PC-3 (cell line): Measurements from ENCODE around the gene BACH2. TPM values are rescaled to one million over a fixed set of nuclear protein-coding genes. Genes with fewer than 3 reads are reported as not detected.

Source experiments
- ATAC-seq: fragments of 200-7000 bp; cut with Tn5 transposase; 2 replicates; pipeline ENCODE4 v1.9.1; 2020; ENCODE audit warnings: mild to moderate bottlenecking, moderate library complexity
- BruUV-seq: library from RNA; stranded (reverse); fragments of 400-500 nt; replicated peaks from 2 replicates; lab custom pipeline; 2021; lab: Mats Ljungman, UMichigan
- CTCF ChIA-PET: fragments of 300-600 bp; sonication (Branson Sonifier 250); formaldehyde crosslinking; loops from one replicate; lab custom pipeline; 2022; ENCODE audit warnings: antibody characterized with exemption; lab: Charles Lee
- POLR2A ChIA-PET: fragments of 300-600 bp; sonication (Branson Sonifier 250); formaldehyde crosslinking; loops from one replicate; lab custom pipeline; 2022; ENCODE audit warnings: antibody characterized with exemption; ENCODE audit not compliant: unreplicated experiment; lab: Charles Lee
- DNase-seq: peaks from one replicate; pipeline ENCODE4 v3.0.0-alpha.2; 2015
- H2AFZ ChIP-seq: fragments of 300-600 bp; sonication (generic); 2 replicates; pipeline ENCODE4 v1.6.0; 2016; ENCODE audit warnings: antibody characterized with exemption, low read length
- H3F3A ChIP-seq: fragments of 300-600 bp; sonication (generic); one replicate; pipeline ENCODE4 v1.6.0; 2017; ENCODE audit warnings: antibody characterized with exemption, low read length, control low read depth, mild to moderate bottlenecking; ENCODE audit not compliant: unreplicated experiment
- H3K27ac ChIP-seq: fragments of 300-600 bp; sonication (generic); 2 replicates; pipeline ENCODE4 v1.5.1; 2016; ENCODE audit warnings: mild to moderate bottlenecking, low read length
- H3K27me3 ChIP-seq: fragments of 300-600 bp; sonication (generic); 2 replicates; pipeline ENCODE4 v1.6.1; 2016; ENCODE audit warnings: low read length, mixed read lengths
- H3K36me3 ChIP-seq: fragments of 300-600 bp; sonication (generic); 2 replicates; pipeline ENCODE4 v1.6.1; 2016; ENCODE audit warnings: low read depth, mixed run types, low read length, mixed read lengths
- H3K4me1 ChIP-seq: fragments of 300-600 bp; sonication (generic); 2 replicates; pipeline ENCODE4 v1.5.1; 2016; ENCODE audit warnings: low read length; ENCODE audit not compliant: insufficient read depth
- H3K4me2 ChIP-seq: fragments of 300-600 bp; sonication (generic); 2 replicates; pipeline ENCODE4 v1.6.0; 2016; ENCODE audit warnings: low read length
- H3K4me3 ChIP-seq: fragments of 300-600 bp; sonication (generic); 2 replicates; pipeline ENCODE4 v1.5.1; 2016; ENCODE audit warnings: mild to moderate bottlenecking, low read length, mixed read lengths
- H3K79me2 ChIP-seq: fragments of 300-600 bp; sonication (generic); 2 replicates; pipeline ENCODE4 v1.6.1; 2017; ENCODE audit warnings: low read length, mixed read lengths
- H3K9ac ChIP-seq: fragments of 300-600 bp; sonication (generic); 2 replicates; pipeline ENCODE4 v1.6.0; 2016; ENCODE audit warnings: mild to moderate bottlenecking, low read length
- H3K9me2 ChIP-seq: fragments of 300-600 bp; sonication (generic); replicated peaks from 2 replicates; pipeline ENCODE4 v1.6.1; 2016; ENCODE audit warnings: mixed run types, low read length, mixed read lengths
- H3K9me3 ChIP-seq: fragments of 300-600 bp; sonication (generic); 2 replicates; pipeline ENCODE4 v1.6.1; 2016; ENCODE audit warnings: low read length, mixed read lengths
- H4K20me1 ChIP-seq: fragments of 300-600 bp; sonication (generic); 2 replicates; pipeline ENCODE4 v1.6.1; 2016; ENCODE audit warnings: low read length, mixed read lengths
- CTCF ChIP-seq: fragments of 300-600 bp; sonication (generic); conservative IDR thresholded peaks from 2 replicates; pipeline ENCODE4 v1.5.1; 2017; ENCODE audit warnings: antibody characterized with exemption, low read depth, mild to moderate bottlenecking, low read length
- EZH2 ChIP-seq: fragments of 300-600 bp; sonication (generic); IDR thresholded peaks from one replicate; pipeline ENCODE4 v1.6.1; 2017; ENCODE audit warnings: antibody characterized with exemption, mild to moderate bottlenecking, low read length; ENCODE audit not compliant: unreplicated experiment
- EZH2phosphoT487 ChIP-seq: fragments of 300-600 bp; sonication (generic); IDR thresholded peaks from 2 replicates; pipeline ENCODE4 v1.6.1; 2018; ENCODE audit warnings: mild to moderate bottlenecking, antibody characterized with exemption, low read length, borderline replicate concordance
- intact Hi-C: fragments of 100-400 bp; cut with micrococcal nuclease; formaldehyde crosslinking; loops from 2 replicates; pipeline ENCODE4 v1.9.0; 2023
- total RNA-seq: library from RNA; depleted of rRNA; stranded (reverse); fragments of >200 nt; gene quantifications from 2 replicates; pipeline ENCODE4 v1.2.3, GENCODE V29; 2014

BACH2 gene
- total RNA-seq, 1 experiment from 2014 or later = 7.0 TPM

GRCh38 chr6:89975991-89976693, 320.5 kb downstream of the BACH2 start:
- TF ChIP-seq EZH2phosphoT487 (no peak), EZH2 (no peak), CTCF (no peak)
- Histone ChIP-seq H3K79me2 (no peaks in the 10 kb centered on the region), H3K4me2 (no peak overlapping the region), H3F3A (no peaks in the 10 kb centered on the region), H3K9me2 (no peaks in the 10 kb centered on the region), H3K36me3 (no peaks in the 10 kb centered on the region), H3K9ac (no peak overlapping the region), H3K27ac (no peak overlapping the region), H3K4me3 (no peak overlapping the region), H2AFZ (no peak overlapping the region), H3K9me3 (no peaks in the 10 kb centered on the region), H4K20me1 (no peaks in the 10 kb centered on the region), H3K4me1 (peaks cover 3% of the 10 kb centered on the region), H3K27me3 (no peaks in the 10 kb centered on the region)
- no TSS peak for BruUV-seq
- POLR2A ChIA-PET = no interaction called here
- CTCF ChIA-PET = no interaction called here
- intact Hi-C loops = no loop called here
- DNase-seq (no peak), ATAC-seq (no peak)

- H3K9me3 ChIP-seq = no peaks in the 10 kb centered on the region
- ChIA-PET POLR2A (no interaction called here), CTCF (no interaction called here)
- H3K4me3 ChIP-seq = no peak overlapping the region
- H3K79me2 ChIP-seq = no peaks in the 10 kb centered on the region
- no peak overlapping the region for H3K9ac ChIP-seq
- BruUV-seq = no TSS peak
- no peak overlapping the region for H3K4me2 ChIP-seq
- no peak for ATAC-seq
- intact Hi-C loops = no loop called here
- DNase-seq = no peak
- H3K27ac ChIP-seq = no peak overlapping the region
- no peaks in the 10 kb centered on the region for H3K27me3 ChIP-seq
- no peaks in the 10 kb centered on the region for H3K9me2 ChIP-seq
- TF ChIP-seq EZH2phosphoT487 (no peak), EZH2 (no peak), CTCF (no peak)
- no peak overlapping the region for H2AFZ ChIP-seq
- H3F3A ChIP-seq = no peaks in the 10 kb centered on the region
- H3K36me3 ChIP-seq = no peaks in the 10 kb centered on the region
- H4K20me1 ChIP-seq = no peaks in the 10 kb centered on the region
- peaks cover 11% of the 10 kb centered on the region for H3K4me1 ChIP-seq
These were observed 321.3 kb downstream of the BACH2 start for GRCh38 chr6:89975366-89975765.

GRCh38 chr6:89974834-89975233, 321.8 kb downstream of the BACH2 start:
- POLR2A ChIA-PET = no interaction called here
- no peak for ATAC-seq
- no peak for DNase-seq
- Histone ChIP-seq H3K4me1 (peaks cover 14% of the 10 kb centered on the region), H3K27ac (no peak overlapping the region), H3K9me2 (no peaks in the 10 kb centered on the region), H3F3A (no peaks in the 10 kb centered on the region), H2AFZ (no peak overlapping the region), H3K9ac (no peak overlapping the region), H3K27me3 (no peaks in the 10 kb centered on the region), H3K36me3 (no peaks in the 10 kb centered on the region), H3K4me2 (no peak overlapping the region), H3K9me3 (no peaks in the 10 kb centered on the region), H4K20me1 (no peaks in the 10 kb centered on the region), H3K4me3 (no peak overlapping the region), H3K79me2 (no peaks in the 10 kb centered on the region)
- intact Hi-C loops = no loop called here
- TF ChIP-seq CTCF (no peak), EZH2 (no peak), EZH2phosphoT487 (no peak)
- CTCF ChIA-PET = no interaction called here
- BruUV-seq = no TSS peak
